Activated T-helper 9 cell treated with anti-CD3 and anti-CD28 coated beads, Interleukin-2, amount 50 U/mL, for 16 hours (primary cell): ENCODE results near the gene IER3IP1.
"Not testable (repeated sequence)": the region's sequence is repeated elsewhere in the genome, so short reads cannot be mapped to it uniquely, and the experiment has no call there.

Experiments
- DNase-seq: peaks from one replicate; pipeline ENCODE4 v3.0.0-alpha.2; 2020; ENCODE audit warnings: low read depth

Gene IER3IP1

DNA sequence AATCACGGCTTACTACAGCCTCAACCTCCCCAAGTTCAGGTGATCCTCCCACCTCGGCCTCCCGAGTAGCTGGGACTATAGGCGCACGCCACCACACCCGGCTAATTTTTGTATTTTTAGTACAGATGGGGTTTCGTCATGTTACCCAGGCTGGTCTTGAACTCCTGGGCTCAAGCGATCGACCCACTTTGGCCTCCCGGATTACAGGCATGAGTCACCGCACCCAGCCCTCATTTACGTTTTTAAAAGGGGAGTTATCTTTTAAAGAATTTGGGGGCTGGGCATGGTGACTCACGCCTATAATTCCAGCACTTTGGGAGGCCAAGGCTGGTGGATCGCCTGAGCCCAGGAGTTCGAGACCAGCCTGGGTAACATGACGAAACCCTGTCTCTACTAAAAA, 17.8 kb downstream of the IER3IP1 start:
- DNase-seq: not testable (repeated sequence)

DNA sequence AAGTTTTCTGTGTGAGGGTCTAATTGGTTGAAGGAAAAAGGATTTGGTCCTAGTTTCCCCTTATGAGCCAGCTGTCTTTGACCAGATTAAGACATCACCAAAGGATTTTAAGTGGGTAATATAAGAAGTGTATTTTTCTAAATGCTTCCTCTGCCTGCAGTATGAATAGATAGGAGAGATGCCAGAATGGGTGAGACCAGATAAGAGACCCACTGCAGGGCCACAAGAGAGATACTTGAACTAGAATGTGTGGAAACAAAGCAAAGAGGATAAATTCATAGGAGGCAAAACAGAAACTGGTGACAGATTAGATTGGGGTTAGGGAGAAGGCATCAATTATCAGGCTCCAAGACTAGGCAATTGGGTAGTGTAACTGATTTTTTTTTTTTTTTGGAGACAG, 24.7 kb downstream of the IER3IP1 start:
- no peak for DNase-seq

DNA sequence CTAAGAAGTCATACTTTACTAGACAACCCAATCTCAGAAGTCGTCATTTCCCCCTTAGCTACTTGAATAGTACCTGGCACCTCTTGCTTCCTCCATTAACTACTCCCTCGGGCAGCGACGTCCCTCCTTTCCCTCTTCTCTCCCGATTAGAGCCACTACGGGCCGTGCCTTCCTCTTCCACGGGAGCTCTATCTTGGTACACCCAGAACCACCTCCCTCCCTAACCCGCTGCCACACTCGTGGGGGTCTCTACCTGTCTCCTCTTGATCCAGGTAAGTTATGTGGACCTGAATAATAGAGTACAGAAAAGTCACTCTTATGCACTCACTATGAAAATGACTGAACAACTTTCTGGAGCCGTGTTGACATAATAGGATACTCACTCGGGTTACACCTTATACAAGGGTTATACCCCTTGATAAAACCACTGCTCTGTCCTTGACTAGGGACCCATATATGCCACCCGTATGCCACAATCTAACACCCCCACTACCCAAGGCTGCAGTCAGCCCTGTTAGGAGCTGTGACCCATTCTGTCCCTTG, 25.3 kb downstream of the IER3IP1 start:
- DNase-seq: no peak

GRCh38 chr18:47150029-47150823, 25.9 kb downstream of the IER3IP1 start, which contains the start of gene HDHD2:
HDHD2 (minus strand) TSS chr18:47150500; CDS start chr18:47136439, 14,061 bp downstream.
- DNase-seq: peak; percentile 71

GRCh38 chr18:47149457-47150028, 26.6 kb downstream of the IER3IP1 start:
- no peak for DNase-seq

- no peak for DNase-seq
These were observed 30.0 kb downstream of the IER3IP1 start for GRCh38 chr18:47146206-47146605.

- DNase-seq: no peak
These were observed 32.2 kb downstream of the IER3IP1 start for GRCh38 chr18:47143899-47144485.

DNA sequence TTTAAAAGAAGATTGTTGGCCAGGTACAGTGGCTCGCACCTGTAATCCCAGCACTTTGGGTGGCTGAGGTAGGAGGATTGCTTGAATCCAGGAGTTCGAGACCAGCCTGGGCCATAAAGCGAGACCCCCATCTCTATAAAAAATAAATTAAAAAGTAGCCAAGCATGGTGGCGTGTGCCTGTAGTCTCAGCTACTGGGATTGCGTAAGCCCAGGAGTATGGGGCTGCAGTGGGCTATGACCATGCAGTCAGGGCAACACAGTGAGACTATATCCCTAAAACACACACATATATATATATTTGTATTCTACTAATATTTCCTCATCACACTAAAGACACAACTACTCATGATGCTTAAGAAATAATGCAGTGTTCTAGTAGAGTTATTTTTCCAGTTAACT, 33.0 kb downstream of the IER3IP1 start:
- DNase-seq: no peak

DNA sequence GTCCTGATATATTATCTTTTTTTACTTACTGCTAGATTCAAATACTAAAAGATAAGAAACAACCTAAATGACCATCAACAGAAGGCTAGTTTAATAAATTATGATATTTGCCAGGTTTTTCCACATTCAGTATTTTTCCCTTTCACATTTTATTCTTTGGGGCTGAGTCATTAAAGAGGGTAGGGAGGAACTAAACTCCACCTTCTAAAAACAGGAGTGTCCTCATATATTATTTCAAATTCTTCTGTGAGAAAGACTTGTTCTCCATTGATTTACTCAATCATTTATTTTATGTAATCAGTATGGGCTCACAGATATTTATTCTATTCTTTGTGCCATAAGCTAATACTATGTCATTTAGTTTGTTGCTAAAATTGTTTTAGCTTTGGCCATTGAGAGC, 34.9 kb downstream of the IER3IP1 start:
- no peak for DNase-seq

- DNase-seq: no peak
These were observed 55.0 kb downstream of the IER3IP1 start for GRCh38 chr18:47121146-47121545.

DNA sequence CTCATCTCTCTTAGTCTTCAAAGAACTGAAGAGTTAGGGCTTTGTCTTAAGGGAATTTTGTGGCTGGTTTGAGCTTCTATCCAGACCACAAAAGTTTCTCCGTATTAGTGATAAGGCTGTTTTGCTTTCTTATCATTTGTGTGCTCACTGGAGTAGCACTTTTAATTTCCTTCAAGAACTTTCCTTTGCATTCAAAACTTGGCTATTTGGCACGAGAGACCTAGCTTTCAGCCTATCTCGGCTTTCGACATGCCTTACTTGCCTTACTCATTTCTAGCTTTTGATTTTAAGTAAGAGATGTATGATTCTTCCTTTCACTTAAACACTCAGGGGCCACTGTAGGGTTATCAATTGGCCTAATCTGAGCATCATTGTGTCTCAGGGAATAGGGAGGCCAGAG, 55.7 kb downstream of the IER3IP1 start:
- DNase-seq: no peak

DNA sequence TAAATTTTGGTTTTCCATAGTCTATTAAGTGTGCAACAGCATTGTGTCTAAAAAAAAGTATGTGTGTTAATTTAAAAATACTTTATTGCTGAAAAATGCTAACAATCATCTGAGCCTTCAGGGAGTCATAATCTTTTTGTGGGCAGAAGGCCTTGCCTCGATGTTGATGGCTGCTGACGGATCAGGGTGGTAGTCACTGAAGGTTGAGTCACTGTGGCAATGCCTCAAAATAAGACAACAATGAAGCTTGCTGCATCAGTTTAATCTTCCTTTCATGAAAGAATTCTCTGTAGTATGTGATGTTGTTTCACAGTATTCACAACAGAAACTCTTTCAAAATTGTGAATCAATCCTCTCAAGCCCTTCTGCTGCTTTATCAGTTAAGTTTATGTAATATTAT, 57.2 kb downstream of the IER3IP1 start:
- DNase-seq: no peak

DNA sequence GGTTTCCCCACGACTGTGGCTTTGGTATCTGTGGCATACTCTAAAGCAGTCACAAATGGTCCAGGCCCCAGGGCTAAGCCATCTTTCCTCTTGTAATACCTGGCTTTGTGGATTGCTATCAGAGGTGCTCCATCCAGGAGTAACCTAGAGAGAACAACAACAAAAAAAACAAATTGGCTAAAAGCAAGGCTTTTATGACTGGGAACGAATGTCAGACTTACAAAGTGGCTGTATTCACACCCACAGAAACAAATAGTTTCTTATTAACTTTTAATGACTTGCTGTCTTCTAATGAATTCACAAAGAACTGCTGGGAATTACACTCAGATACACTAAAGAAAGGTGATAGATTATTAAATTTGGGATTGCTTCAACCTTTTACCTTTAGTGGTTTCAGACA, 61.0 kb downstream of the IER3IP1 start:
- DNase-seq: no peak

DNA sequence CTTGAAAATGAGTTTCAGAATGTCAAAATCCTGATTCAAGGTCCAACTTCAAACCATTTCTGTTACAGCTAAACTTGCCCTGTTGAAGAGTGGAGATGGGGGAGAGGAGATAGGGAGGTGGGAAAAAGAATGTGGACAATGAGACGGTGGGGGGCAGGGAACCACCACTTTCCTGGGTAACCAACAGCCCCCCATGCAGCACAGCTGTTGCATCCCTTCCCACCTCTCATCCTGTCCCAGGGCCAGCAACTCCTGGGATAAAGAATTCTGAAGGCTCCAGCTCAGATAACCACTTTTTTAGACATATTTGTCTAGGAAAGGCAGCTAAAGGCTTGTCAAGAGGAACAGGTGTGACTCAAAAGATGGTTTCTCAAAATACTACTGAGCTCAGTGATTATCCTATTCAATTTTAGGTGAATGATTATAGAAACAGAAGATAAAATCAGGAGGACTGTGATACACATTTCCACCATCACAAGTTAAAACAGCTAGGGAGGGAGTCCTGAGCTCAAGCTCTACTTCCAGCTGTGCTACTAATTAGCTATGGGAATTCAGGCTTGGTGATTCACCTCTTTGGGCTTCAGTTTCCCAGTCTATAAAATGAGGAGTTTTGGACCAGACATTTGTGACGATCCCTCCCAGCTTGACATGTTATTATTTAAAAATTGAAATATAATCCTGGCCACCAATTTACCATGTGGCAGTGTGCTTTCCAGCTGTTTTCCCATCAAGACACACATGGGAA, 62.2 kb downstream of the IER3IP1 start:
- no peak for DNase-seq

- no peak for DNase-seq
These were observed 65.5 kb downstream of the IER3IP1 start for GRCh38 chr18:47110492-47111274.

GRCh38 chr18:47109720-47110119, 66.4 kb downstream of the IER3IP1 start:
- no peak for DNase-seq

DNA sequence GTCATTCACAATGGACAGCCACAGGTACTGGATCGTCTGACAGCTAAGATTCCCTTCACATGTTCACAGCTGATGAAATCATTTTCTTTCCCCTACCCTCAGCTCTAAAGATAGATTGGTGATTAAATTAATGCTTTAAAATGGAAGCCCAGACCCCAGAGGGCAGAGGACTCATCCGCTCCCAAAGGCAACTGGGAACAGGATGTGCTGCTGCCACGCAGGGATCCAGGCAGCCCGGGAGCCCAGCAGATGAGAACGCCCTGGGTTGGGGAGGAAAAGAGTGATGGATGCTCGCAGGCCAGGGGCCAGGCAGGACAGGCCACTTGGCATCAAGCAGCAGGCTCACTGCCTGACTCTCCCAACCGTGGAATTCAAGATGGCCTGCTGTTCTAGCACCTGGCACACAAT, 67.2 kb downstream of the IER3IP1 start:
- DNase-seq: no peak

- DNase-seq: no peak
These were observed 67.8 kb downstream of the IER3IP1 start for GRCh38 chr18:47108373-47108772.
